Muscle layer of duodenum (tissue), 2 donors: ENCODE data around the gene NDFIP1.

Experiments used
- H3K27ac ChIP-seq: one replicate; pipeline ENCODE4 v1.7.0; 2013; ENCODE audit warnings: mild to moderate bottlenecking, low read length
- H3K27me3 ChIP-seq: one replicate; pipeline ENCODE4 v1.7.0; 2013; ENCODE audit warnings: low read depth, mild to moderate bottlenecking, control low read depth, low read length
- H3K36me3 ChIP-seq, 2 donors: one replicate each; pipeline ENCODE4 v1.7.0; 2013; ENCODE audit warnings: low read length in 2 of 2, control low read depth in 1 of 2, mild to moderate bottlenecking in 1 of 2; ENCODE audit not compliant: insufficient read depth in 2 of 2, control insufficient read depth in 1 of 2
- H3K4me1 ChIP-seq, 2 donors: one replicate each; pipeline ENCODE4 v1.7.0; 2013; ENCODE audit warnings: low read length in 2 of 2, mild to moderate bottlenecking in 2 of 2, control low read depth in 1 of 2, moderate library complexity in 1 of 2; ENCODE audit not compliant: insufficient read depth in 2 of 2, control insufficient read depth in 1 of 2
- H3K4me3 ChIP-seq, 2 donors: one replicate each; pipeline ENCODE4 v1.7.0; 2013; ENCODE audit warnings: low read length in 2 of 2, low read depth in 1 of 2, mild to moderate bottlenecking in 1 of 2
- H3K9me3 ChIP-seq, 2 donors: one replicate each; pipeline ENCODE4 v1.7.0; 2013; ENCODE audit warnings: low read length in 2 of 2, control low read depth in 1 of 2, mild to moderate bottlenecking in 1 of 2; ENCODE audit not compliant: control insufficient read depth in 1 of 2
- donor health status: healthy.

NDFIP1 gene

GRCh38 chr5:142095035-142095434 lies 13.5 kb upstream of the NDFIP1 start:
- Histone ChIP-seq H3K9me3 (no peaks in the 10 kb centered on the region), H3K4me3 (no peak overlapping the region), H3K27me3 (no peaks in the 10 kb centered on the region), H3K4me1 (no peaks in the 10 kb centered on the region), H3K27ac (no peak overlapping the region), H3K36me3 (no peaks in the 10 kb centered on the region)

DNA sequence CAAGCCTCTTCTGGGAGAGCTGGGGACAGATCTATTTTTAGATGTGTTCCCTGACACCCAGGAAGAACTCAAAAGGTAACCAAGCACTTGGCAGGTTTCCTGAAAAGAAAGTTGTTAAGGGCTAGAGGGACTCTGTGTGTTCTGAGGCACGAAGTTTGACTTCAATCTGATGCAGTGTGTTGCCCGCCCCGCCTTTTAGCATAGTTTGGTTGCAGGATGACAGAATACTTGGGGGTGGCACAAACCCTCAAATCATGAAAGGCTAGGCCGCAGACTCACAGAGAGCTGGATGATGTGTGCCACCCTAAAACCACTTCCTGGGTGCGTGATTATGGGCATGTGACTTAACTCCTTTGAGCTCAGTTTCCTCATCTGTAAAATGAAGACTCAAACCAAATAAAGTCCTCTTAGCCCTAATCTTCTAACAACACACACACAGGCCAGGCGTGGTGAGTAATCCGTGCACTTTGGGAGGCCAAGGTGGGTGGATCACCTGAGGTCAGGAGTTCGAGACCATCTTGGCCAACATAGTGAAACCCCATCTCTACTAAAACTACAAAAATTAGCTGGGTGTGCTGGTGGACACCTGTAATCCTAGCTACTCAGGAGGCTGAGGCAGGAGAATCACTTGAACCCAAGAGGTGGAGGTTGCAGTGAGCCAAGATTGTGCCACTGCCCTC lies 12.8 kb upstream of the NDFIP1 start:
- no peaks in the 10 kb centered on the region for H3K36me3 ChIP-seq
- no peak overlapping the region for H3K4me3 ChIP-seq
- H3K27me3 ChIP-seq: no peaks in the 10 kb centered on the region
- H3K4me1 ChIP-seq: no peaks in the 10 kb centered on the region
- H3K9me3 ChIP-seq: no peaks in the 10 kb centered on the region
- no peak overlapping the region for H3K27ac ChIP-seq

DNA sequence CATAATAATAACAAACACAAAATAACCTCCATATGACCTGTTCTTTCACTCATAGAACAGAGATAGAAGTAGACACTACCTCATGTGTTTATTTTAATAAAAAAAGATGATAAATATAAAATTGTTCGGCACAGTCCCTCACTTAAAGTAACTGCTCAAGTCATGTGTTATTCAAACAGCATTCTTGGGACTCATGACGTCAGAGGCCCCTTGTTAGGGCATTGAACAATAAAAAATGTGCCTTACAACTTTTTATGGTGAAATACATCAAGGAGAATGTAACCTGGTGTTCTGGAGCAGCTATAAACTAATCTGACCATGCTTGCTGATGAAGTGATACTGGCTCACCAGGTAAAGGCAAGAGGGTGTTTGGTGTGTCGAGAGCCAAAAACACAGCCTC lies 12.2 kb upstream of the NDFIP1 start:
- Histone ChIP-seq H3K27ac (no peak overlapping the region), H3K4me1 (no peaks in the 10 kb centered on the region), H3K4me3 (no peak overlapping the region), H3K9me3 (no peaks in the 10 kb centered on the region), H3K36me3 (no peaks in the 10 kb centered on the region), H3K27me3 (no peaks in the 10 kb centered on the region)

GRCh38 chr5:142097681-142098080 lies 10.9 kb upstream of the NDFIP1 start:
- H3K27ac ChIP-seq: no peak overlapping the region
- H3K4me3 ChIP-seq: no peak overlapping the region
- no peaks in the 10 kb centered on the region for H3K4me1 ChIP-seq
- no peaks in the 10 kb centered on the region for H3K9me3 ChIP-seq
- no peaks in the 10 kb centered on the region for H3K36me3 ChIP-seq
- H3K27me3 ChIP-seq: no peaks in the 10 kb centered on the region

DNA sequence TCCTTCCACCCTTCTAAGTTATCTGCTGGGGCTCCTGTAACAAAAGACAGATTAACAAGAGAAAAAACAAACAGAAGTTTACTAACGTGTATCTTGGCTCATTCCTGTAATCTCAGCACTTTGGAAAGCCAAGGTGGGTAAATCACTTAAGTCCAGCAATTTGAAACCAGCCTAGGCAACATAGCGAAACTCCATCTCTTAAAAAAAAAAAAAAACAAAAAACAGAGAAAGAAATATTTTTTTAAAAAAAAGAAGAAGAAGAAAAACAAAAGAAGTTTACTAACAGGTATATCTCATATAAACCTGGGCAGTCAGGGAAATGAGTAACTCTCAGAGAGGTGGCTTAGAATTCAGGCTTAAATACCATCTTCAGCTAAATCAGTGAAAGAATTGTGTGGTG lies 10.3 kb upstream of the NDFIP1 start:
- Histone ChIP-seq H3K36me3 (no peaks in the 10 kb centered on the region), H3K4me3 (no peak overlapping the region), H3K9me3 (no peaks in the 10 kb centered on the region), H3K27me3 (no peaks in the 10 kb centered on the region), H3K4me1 (no peaks in the 10 kb centered on the region), H3K27ac (no peak overlapping the region)

DNA sequence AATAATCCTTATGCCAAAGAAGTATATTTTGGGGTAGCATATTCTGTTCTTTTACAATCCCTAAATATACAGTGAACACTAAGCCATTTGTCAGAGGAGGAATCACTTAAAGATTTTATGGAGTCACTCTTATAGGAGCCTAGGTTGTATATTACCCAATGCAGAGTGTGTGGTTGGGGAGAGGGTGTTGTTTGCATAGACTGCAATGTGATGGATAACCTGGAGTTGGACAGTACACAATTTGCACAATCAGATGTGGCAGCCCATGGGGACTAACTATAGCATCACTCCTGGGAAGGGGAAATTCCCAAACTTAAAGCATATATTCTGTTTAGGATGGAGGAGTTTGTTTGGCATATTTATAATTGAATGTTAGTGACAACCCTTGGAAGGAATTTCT lies 9.6 kb upstream of the NDFIP1 start:
- Histone ChIP-seq H3K36me3 (no peaks in the 10 kb centered on the region), H3K4me1 (no peaks in the 10 kb centered on the region), H3K27me3 (no peaks in the 10 kb centered on the region), H3K27ac (no peak overlapping the region), H3K9me3 (no peaks in the 10 kb centered on the region), H3K4me3 (no peak overlapping the region)

- H3K4me3 ChIP-seq: no peak overlapping the region
- no peaks in the 10 kb centered on the region for H3K4me1 ChIP-seq
- H3K27me3 ChIP-seq: no peaks in the 10 kb centered on the region
- H3K36me3 ChIP-seq: no peaks in the 10 kb centered on the region
- H3K27ac ChIP-seq: no peak overlapping the region
- H3K9me3 ChIP-seq: no peaks in the 10 kb centered on the region
These were observed 8.3 kb upstream of the NDFIP1 start for GRCh38 chr5:142100307-142100706.

- Histone ChIP-seq H3K4me3 (no peak overlapping the region), H3K36me3 (no peaks in the 10 kb centered on the region), H3K9me3 (no peaks in the 10 kb centered on the region), H3K4me1 (no peaks in the 10 kb centered on the region), H3K27me3 (no peaks in the 10 kb centered on the region), H3K27ac (no peak overlapping the region)
These were observed 5.4 kb upstream of the NDFIP1 start for GRCh38 chr5:142102980-142103740.

- Histone ChIP-seq H3K27me3 (no peaks in the 10 kb centered on the region), H3K36me3 (no peaks in the 10 kb centered on the region), H3K27ac (no peak overlapping the region), H3K4me3 (no peak overlapping the region), H3K9me3 (no peaks in the 10 kb centered on the region), H3K4me1 (no peaks in the 10 kb centered on the region)
These were observed 4.1 kb upstream of the NDFIP1 start for GRCh38 chr5:142104491-142104890.

DNA sequence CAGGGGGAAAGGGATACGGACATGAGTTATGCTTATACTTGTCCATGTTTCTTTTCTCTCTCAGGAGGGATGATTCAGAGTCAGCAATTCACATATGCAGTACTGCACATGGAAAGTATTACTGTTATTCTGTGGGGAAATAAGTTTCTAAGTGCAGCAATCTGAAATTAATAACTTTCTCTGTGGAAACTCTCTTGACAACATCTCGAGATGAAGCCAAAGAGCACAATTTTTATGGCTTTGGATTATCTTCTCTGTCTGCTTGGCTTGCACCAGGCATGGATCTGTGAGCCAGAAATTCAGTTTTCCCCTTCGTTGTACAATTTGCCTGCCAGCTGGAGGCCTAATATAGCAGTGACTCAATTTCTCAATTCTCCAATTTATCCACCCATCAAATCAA lies 2.5 kb upstream of the NDFIP1 start:
- Histone ChIP-seq H3K4me3 (no peak overlapping the region), H3K9me3 (no peaks in the 10 kb centered on the region), H3K36me3 (no peaks in the 10 kb centered on the region), H3K4me1 (peaks cover 0 to 11% of the 10 kb centered on the region in 2 donors), H3K27me3 (no peaks in the 10 kb centered on the region), H3K27ac (no peak overlapping the region)

- H3K4me1 ChIP-seq: peaks cover 0 to 15% of the 10 kb centered on the region in 2 donors
- H3K27ac ChIP-seq: no peak overlapping the region
- H3K9me3 ChIP-seq: no peaks in the 10 kb centered on the region
- H3K36me3 ChIP-seq: no peaks in the 10 kb centered on the region
- H3K27me3 ChIP-seq: no peaks in the 10 kb centered on the region
- no peak overlapping the region for H3K4me3 ChIP-seq
These were observed 1.4 kb upstream of the NDFIP1 start for GRCh38 chr5:142107036-142107735.
